ENCODE results near the gene UNC5A.

UNC5A gene

GRCh38 chr5:176789873-176790615, 20.3 kb upstream of the UNC5A start:
- no peak overlapping the region for H3K4me3 ChIP-seq (IDR thresholded peaks at IDR 0.05; ENCODE audit: insufficient read depth, low read depth, low read length)
- TF ChIP-seq, protein P1, sequence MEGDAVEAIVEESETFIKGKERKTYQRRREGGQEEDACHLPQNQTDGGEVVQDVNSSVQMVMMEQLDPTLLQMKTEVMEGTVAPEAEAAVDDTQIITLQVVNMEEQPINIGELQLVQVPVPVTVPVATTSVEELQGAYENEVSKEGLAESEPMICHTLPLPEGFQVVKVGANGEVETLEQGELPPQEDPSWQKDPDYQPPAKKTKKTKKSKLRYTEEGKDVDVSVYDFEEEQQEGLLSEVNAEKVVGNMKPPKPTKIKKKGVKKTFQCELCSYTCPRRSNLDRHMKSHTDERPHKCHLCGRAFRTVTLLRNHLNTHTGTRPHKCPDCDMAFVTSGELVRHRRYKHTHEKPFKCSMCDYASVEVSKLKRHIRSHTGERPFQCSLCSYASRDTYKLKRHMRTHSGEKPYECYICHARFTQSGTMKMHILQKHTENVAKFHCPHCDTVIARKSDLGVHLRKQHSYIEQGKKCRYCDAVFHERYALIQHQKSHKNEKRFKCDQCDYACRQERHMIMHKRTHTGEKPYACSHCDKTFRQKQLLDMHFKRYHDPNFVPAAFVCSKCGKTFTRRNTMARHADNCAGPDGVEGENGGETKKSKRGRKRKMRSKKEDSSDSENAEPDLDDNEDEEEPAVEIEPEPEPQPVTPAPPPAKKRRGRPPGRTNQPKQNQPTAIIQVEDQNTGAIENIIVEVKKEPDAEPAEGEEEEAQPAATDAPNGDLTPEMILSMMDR (conservative IDR thresholded peaks at IDR 0.05; ENCODE audit: low read depth, low read length): no peak
- H3K79me2 ChIP-seq (ENCODE audit: insufficient read depth, low read depth): no peaks in the 10 kb centered on the region
- H3K4me1 ChIP-seq (ENCODE audit: low read depth, poor library complexity, severe bottlenecking): no peaks in the 10 kb centered on the region
- peaks cover 32% of the 10 kb centered on the region; the same call in 1 of the 2 replicates for H3K27me3 ChIP-seq (ENCODE audit: insufficient read depth, low read depth)
- H3K9ac ChIP-seq: no peak overlapping the region
- no peak overlapping the region for H3K27ac ChIP-seq
- H3K36me3 ChIP-seq (ENCODE audit: insufficient read depth): no peaks in the 10 kb centered on the region
- H2AFZ ChIP-seq (ENCODE audit: low read depth): no peak overlapping the region
- no peak overlapping the region for H3K4me2 ChIP-seq
- H4K20me1 ChIP-seq (ENCODE audit: insufficient read depth): no peaks in the 10 kb centered on the region

GRCh38 chr5:176790941-176791340, 19.4 kb upstream of the UNC5A start:
- Histone ChIP-seq H3K36me3 (ENCODE audit: insufficient read depth) (no peaks in the 10 kb centered on the region), H3K9ac (no peak overlapping the region), H3K27me3 (ENCODE audit: insufficient read depth, low read depth) (peaks cover 34% of the 10 kb centered on the region; the same call in 1 of the 2 replicates), H3K4me3 (IDR thresholded peaks at IDR 0.05; ENCODE audit: insufficient read depth, low read depth, low read length) (no peak overlapping the region), H3K4me1 (ENCODE audit: low read depth, poor library complexity, severe bottlenecking) (no peaks in the 10 kb centered on the region), H2AFZ (ENCODE audit: low read depth) (no peak overlapping the region), H4K20me1 (ENCODE audit: insufficient read depth) (no peaks in the 10 kb centered on the region), H3K27ac (no peak overlapping the region), H3K4me2 (no peak overlapping the region), H3K79me2 (ENCODE audit: insufficient read depth, low read depth) (no peaks in the 10 kb centered on the region)
- TF ChIP-seq, protein P1 (conservative IDR thresholded peaks at IDR 0.05; ENCODE audit: low read depth, low read length): no peak

- TF ChIP-seq, protein P1 (conservative IDR thresholded peaks at IDR 0.05; ENCODE audit: low read depth, low read length): no peak
- no peaks in the 10 kb centered on the region for H3K79me2 ChIP-seq (ENCODE audit: insufficient read depth, low read depth)
- no peaks in the 10 kb centered on the region for H3K4me1 ChIP-seq (ENCODE audit: low read depth, poor library complexity, severe bottlenecking)
- H3K27me3 ChIP-seq (ENCODE audit: insufficient read depth, low read depth): peaks cover 43% of the 10 kb centered on the region
- no peaks in the 10 kb centered on the region for H3K36me3 ChIP-seq (ENCODE audit: insufficient read depth)
- no peak overlapping the region for H3K9ac ChIP-seq
- no peaks in the 10 kb centered on the region for H4K20me1 ChIP-seq (ENCODE audit: insufficient read depth)
- H3K27ac ChIP-seq: no peak overlapping the region
- no peak overlapping the region for H3K4me2 ChIP-seq
- no peak overlapping the region for H2AFZ ChIP-seq (ENCODE audit: low read depth)
- H3K4me3 ChIP-seq (IDR thresholded peaks at IDR 0.05; ENCODE audit: insufficient read depth, low read depth, low read length): no peak overlapping the region
Observed at GRCh38 chr5:176792655-176793342, 17.6 kb upstream of the UNC5A start.

DNA sequence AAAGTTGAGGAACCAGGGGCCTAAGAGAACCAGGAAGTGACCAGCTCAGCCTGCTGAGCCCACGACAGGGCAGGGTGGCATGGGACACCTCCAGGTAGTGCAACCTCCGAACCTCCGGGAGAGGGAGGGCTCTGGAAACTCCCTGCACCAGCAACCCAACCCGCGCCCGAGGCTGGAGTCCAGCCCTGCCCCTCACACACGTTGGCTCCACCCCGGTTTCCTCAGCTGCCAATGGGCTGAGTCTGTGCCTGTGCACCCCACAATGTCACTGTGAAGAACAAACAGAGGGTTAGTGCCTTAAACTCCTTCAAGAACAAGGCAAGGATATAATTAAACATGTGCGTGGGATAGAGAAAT, 17.0 kb upstream of the UNC5A start:
- Histone ChIP-seq H3K9ac (no peak overlapping the region), H3K4me3 (IDR thresholded peaks at IDR 0.05; ENCODE audit: insufficient read depth, low read depth, low read length) (no peak overlapping the region), H3K4me2 (no peak overlapping the region), H3K79me2 (ENCODE audit: insufficient read depth, low read depth) (no peaks in the 10 kb centered on the region), H3K4me1 (ENCODE audit: low read depth, poor library complexity, severe bottlenecking) (no peaks in the 10 kb centered on the region), H4K20me1 (ENCODE audit: insufficient read depth) (no peaks in the 10 kb centered on the region), H2AFZ (ENCODE audit: low read depth) (no peak overlapping the region), H3K27ac (no peak overlapping the region), H3K36me3 (ENCODE audit: insufficient read depth) (no peaks in the 10 kb centered on the region), H3K27me3 (ENCODE audit: insufficient read depth, low read depth) (peaks cover 43% of the 10 kb centered on the region)
- TF ChIP-seq, protein P1 (conservative IDR thresholded peaks at IDR 0.05; ENCODE audit: low read depth, low read length): no peak

Measured in KMS-11 (cell line).